ENCODE data around the gene TBC1D16.

The TBC1D16 gene

GRCh38 chr17:80025140-80025539 is 10.5 kb downstream of the TBC1D16 start:
- no peak for DNase-seq (ENCODE audit: low read depth)

- no peak for DNase-seq (ENCODE audit: low read depth)
Observed at GRCh38 chr17:80024206-80024972, 11.3 kb downstream of the TBC1D16 start.

GRCh38 chr17:80023481-80024205 is 12.0 kb downstream of the TBC1D16 start:
- no peak for DNase-seq (ENCODE audit: low read depth)

GRCh38 chr17:80021600-80021999 is 14.1 kb downstream of the TBC1D16 start:
- no peak for DNase-seq (ENCODE audit: low read depth)

GRCh38 chr17:80018917-80019651 is 16.6 kb downstream of the TBC1D16 start:
- no peak for DNase-seq (ENCODE audit: low read depth)

DNA sequence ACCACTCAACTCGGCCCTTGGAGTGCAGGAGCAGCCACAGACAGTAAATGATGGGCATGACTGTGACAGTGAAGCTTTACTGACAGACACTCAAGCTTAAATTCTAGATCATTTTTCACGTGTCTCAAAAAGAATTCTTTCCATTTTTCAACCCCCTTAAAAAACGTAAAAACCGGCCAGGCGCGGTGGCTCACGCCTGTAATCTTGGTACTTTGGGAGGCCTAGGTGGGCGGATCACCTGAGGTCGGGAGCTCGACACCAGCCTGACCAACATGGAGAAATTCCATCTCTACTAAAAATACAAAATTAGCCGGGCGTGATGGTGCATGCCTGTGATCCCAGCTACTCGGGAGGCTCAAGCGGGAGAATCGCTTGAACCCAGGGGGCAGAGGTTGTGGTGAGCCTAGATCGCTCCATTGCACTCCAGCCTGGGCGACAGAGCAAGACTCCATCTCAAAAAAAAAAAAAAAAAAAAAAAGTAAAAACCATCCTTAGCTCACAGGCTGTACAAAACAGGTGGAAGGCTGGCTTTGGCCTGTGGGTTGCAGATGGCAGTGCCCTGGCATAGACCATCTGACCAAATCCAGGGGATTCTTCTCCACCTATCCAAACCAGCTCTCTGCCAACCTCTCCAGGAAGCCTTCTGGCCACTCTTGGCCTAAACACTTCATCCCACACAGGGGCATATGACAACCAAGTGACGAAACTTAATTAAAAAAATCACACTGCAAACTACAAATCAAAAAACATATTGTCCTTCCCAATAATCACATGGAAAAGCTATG is 18.3 kb downstream of the TBC1D16 start:
- no peak for DNase-seq (ENCODE audit: low read depth)

- DNase-seq (ENCODE audit: low read depth) = no peak
Observed at GRCh38 chr17:80012765-80013741, 22.6 kb downstream of the TBC1D16 start.

- no peak for DNase-seq (ENCODE audit: low read depth)
Observed at GRCh38 chr17:80011989-80012555, 23.6 kb downstream of the TBC1D16 start.

DNA sequence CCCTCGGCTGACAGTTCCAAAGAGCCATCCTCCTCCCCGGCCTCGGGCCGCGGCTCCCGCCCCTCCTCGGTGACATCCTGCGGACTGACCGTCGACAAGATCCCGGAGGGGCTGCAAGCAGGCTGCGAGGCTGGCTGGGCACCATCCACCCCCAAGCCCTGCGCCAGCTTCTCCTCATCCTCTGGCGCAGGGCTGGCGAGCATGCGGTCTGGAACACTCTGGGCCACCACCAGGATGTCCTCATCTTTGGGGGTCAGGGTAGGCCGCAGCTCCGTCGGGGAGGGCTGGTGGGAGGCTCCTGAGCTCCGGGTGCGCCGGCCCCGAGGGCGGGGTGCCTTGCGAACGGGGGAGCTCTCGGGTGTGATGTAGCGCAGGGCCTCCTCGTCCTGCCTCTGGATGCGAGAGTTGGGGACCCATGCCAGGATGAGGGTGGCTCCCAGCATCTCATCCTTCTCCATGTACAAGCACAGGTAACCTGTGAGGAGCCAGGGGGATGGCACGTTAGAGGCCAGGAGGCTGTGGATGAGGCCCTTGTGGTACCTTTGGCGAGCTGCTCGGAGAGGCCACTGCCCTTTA is 25.3 kb downstream of the TBC1D16 start:
- no peak for DNase-seq (ENCODE audit: low read depth)

DNA sequence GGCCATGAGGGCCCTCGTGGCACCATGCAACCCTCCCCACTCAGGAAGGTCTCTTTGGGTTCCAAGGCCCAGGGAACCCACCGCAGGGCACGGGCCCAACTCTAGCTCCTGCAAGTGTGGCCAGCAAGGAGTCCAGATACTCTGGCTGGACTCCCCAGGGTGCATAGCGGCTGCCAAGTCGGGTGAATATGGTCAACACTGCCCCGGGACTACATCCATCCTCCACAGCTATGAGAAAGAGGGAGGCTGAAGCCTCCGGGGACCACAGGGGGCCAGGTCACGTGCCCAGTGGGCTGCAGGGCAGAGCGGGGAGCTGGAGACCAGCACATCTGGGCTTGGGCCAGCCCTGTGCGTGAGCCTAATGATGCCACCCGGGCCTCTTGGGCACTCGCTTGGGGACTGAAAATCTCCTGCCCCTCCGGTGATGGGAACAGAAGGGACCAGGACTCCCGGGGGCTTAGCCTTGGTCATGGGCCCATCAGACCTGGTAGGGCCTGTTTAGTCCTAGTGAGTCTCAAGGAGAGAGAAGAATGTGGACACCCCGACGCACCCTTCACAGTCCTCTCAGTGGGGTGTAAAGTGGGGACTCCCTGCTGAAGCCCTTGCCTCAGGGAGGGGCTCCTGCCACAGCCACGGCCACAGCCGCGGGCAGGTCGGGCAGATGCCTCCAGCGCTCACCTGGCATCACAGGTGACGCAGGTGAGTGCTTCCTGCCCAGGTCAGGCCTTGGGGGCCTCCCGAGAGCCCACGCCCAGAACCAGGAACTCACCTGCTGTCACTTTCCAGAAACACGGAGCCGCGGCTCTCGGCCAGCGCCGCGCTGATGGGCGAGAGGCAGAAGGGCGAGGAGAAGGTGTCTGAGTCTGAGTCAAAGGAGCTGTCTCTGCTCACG is 26.0 kb downstream of the TBC1D16 start:
- no peak for DNase-seq (ENCODE audit: low read depth)

DNA sequence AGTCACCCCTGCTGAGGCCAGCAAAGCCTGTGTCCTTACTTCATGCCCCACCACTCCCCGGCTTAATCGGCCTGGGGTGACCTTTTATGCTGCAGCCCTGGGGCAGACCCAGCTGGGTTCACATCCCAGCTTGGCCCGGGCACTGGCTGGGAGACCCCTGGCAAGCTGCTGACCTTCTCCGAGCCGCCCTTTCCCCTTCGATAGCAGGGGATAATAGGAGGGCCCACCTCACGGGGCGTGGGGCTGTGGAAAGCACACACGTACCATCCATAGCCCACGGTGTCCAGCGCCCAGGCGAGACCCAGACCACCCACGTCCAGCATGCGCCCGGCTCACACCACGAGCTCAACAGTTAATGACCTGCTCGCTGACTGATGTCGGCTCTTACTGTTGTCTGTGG is 26.8 kb downstream of the TBC1D16 start:
- no peak for DNase-seq (ENCODE audit: low read depth)

DNA sequence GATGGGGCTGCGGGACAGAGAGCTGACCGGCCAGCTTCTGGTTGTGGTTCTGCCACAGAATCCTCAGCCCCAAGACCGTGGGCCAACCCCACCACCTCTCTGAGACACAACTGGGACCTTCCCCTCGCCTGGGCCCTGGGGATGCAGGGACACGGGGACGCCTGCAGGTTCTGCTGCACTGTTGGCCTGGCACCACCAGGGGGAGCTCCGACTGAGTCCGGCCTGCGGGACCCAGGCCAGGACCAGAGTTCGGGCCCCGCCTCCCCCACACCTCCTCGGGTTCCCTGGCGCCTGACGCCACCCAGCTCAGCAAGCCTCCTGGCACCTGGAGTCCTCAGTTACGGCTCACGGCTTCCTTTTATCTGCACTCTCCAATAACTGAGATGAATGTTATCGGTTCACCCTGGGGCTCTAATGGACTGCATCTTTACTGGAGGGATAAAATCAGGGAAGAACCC is 27.3 kb downstream of the TBC1D16 start:
- peak; percentile 62 for DNase-seq (ENCODE audit: low read depth)

GRCh38 chr17:80007939-80008338 is 27.7 kb downstream of the TBC1D16 start:
- no peak for DNase-seq (ENCODE audit: low read depth)

- no peak for DNase-seq (ENCODE audit: low read depth)
Observed at GRCh38 chr17:80006811-80007752, 28.6 kb downstream of the TBC1D16 start.

DNA sequence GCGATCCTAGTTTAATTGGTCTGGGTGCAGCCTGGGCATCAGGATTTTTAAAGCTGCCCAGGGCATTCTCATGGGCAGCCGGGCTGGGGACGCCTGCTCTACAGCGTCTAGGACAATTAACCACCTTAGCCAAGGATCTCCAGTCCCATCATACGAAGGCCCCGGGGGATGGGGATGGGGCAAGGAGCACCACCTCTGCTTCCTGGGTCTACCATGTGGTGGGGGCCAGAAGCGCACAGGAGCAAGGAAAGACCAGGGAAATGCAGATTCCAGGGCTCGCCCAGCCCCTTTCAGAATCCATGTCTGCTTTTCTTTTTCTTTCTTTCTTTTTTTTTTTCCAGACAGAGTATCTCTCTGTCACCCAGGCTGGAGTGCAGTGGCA is 29.3 kb downstream of the TBC1D16 start:
- no peak for DNase-seq (ENCODE audit: low read depth)

DNA sequence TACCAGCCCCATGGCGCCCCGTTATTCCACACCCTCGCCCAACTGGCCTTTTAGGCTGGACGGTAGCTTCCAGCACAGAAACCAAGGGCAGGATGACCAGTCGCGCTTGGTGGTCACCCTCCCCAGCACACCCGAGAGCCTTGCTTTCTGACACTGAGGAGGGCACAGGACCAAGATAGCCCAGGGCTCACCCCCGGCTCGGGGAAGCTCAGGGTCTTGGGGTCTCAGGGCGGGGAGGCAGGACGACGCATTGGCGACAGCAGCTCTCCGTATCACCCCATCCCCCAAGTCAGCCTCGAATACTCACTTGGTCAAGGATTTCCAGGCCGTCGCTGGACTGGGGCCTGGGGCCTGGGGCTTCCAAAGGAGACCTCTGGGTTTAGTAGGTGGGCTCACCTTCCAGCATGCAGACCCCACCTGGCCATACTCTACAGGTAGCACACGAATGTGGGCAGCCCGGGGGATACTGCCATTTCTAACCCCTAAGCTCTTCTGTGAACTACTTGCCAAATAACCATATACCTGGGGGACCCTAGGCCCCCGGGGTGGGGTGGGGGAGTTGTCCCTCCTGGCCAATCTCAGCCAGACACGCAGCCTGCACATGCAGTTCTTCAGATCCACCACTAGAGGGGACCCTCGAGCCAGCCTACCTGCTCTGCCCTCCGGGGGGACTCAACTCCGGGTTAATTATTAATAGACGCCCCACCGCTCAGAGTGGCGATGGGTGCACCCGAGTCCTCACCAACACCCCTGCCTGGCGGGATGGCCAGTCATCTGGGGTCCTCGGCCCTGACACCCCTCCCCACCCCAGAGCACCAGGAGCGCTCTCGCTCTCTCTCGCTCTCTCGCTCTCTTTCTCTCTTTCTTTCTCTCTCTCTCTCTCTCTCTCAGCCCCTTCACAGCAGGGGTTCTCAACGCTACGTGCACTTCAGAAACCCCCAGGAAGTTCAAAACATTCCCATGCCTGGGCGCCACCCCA is 30.0 kb downstream of the TBC1D16 start:
- no peak for DNase-seq (ENCODE audit: low read depth)

DNA sequence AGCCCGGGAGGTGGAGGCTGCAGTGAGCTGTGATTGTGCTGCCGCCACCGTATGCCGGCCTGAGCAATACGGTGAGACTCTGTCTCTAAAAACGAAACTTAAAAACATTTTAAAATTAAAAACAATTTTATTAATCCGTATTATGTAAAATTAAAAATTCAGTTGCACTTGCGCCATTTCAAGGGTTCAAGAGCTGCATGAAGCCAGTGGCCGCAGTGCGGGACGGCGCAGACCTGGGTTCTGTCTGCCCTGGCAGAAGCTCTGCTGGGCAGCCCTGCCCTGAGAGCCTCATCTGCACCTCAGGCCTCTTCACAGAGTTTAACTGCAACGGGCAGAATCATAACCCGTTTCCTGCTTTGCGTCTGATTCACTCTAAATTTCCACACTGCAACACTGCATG is 31.7 kb downstream of the TBC1D16 start:
- DNase-seq (ENCODE audit: low read depth) = no peak
